Endothelial cell (in vitro differentiated cells): ENCODE measurements around the gene SEMA3E. TPM values are rescaled to one million over a fixed set of nuclear protein-coding genes. Genes with fewer than 3 reads are reported as not detected.

Source experiments
- DNase-seq: peaks from one replicate; pipeline ENCODE4 v3.0.0; 2021; ENCODE audit warnings: low spot score
- H3K27ac Mint-ChIP-seq: one replicate; pipeline ENCODE4 v1.8.0; 2021; ENCODE audit warnings: mixed read lengths, inconsistent platforms; ENCODE audit not compliant: unreplicated experiment
- H3K27me3 Mint-ChIP-seq: one replicate; pipeline ENCODE4 v1.8.0; 2021; ENCODE audit warnings: mild to moderate bottlenecking, moderate library complexity, mixed read lengths, inconsistent platforms; ENCODE audit not compliant: unreplicated experiment
- H3K36me3 Mint-ChIP-seq: one replicate; pipeline ENCODE4 v1.8.0; 2021; ENCODE audit warnings: mild to moderate bottlenecking, low read depth, mixed read lengths, inconsistent platforms; ENCODE audit not compliant: unreplicated experiment
- H3K4me1 Mint-ChIP-seq: one replicate; pipeline ENCODE4 v1.8.0; 2021; ENCODE audit warnings: mild to moderate bottlenecking, mixed read lengths, inconsistent platforms; ENCODE audit not compliant: unreplicated experiment
- H3K4me3 Mint-ChIP-seq: one replicate; pipeline ENCODE4 v1.8.0; 2021; ENCODE audit warnings: mild to moderate bottlenecking, mixed read lengths, inconsistent platforms; ENCODE audit not compliant: unreplicated experiment
- H3K9me3 Mint-ChIP-seq: one replicate; pipeline ENCODE4 v1.8.0; 2021; ENCODE audit warnings: mixed read lengths, inconsistent platforms; ENCODE audit not compliant: unreplicated experiment
- total RNA-seq: library from RNA; stranded (reverse); fragmentation: NEBNext Ultra II Directional; extraction: Animal tissue kit (Norgen Biotek cat#: 25700); gene quantifications from one replicate; pipeline ENCODE4 v1.2.1, GENCODE V29; 2021; ENCODE audit not compliant: unreplicated experiment
- TF ChIP-seq, protein P1 (sequence below): fragments of 200-600 bp; sonication (generic); IDR thresholded peaks from one replicate; pipeline ENCODE4 v1.5.0; 2021; ENCODE audit warnings: antibody characterized with exemption; ENCODE audit not compliant: unreplicated experiment

SEMA3E gene
- total RNA-seq, 1 donor from 2014 or later: 0.62 TPM

DNA sequence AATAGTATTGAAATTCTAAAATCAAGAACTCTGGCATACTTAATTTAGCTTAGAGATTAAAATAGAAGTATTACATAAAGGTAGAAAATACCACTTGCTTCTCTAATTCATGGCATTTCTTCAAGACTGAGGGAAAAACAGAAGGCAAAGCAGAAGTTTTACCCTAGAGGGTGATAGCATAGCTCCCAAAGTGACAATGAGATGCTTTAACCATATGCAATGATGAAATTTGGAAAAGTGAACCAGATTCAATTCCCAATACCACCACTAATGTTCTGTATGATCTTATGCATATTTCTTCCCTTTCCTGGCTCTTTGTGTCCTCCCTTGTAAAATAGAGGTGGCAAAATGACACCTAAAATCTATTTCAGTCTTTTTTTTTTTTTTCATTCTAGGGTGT lies 260.5 kb downstream of the SEMA3E start:
- no peaks in the 10 kb centered on the region for H3K36me3 Mint-ChIP-seq
- H3K9me3 Mint-ChIP-seq: no peaks in the 10 kb centered on the region
- DNase-seq: no peak
- TF ChIP-seq, protein P1, sequence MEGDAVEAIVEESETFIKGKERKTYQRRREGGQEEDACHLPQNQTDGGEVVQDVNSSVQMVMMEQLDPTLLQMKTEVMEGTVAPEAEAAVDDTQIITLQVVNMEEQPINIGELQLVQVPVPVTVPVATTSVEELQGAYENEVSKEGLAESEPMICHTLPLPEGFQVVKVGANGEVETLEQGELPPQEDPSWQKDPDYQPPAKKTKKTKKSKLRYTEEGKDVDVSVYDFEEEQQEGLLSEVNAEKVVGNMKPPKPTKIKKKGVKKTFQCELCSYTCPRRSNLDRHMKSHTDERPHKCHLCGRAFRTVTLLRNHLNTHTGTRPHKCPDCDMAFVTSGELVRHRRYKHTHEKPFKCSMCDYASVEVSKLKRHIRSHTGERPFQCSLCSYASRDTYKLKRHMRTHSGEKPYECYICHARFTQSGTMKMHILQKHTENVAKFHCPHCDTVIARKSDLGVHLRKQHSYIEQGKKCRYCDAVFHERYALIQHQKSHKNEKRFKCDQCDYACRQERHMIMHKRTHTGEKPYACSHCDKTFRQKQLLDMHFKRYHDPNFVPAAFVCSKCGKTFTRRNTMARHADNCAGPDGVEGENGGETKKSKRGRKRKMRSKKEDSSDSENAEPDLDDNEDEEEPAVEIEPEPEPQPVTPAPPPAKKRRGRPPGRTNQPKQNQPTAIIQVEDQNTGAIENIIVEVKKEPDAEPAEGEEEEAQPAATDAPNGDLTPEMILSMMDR: no peak
- no peaks in the 10 kb centered on the region for H3K4me1 Mint-ChIP-seq
- no peak overlapping the region for H3K4me3 Mint-ChIP-seq
- no peak overlapping the region for H3K27ac Mint-ChIP-seq
- no peaks in the 10 kb centered on the region for H3K27me3 Mint-ChIP-seq

DNA sequence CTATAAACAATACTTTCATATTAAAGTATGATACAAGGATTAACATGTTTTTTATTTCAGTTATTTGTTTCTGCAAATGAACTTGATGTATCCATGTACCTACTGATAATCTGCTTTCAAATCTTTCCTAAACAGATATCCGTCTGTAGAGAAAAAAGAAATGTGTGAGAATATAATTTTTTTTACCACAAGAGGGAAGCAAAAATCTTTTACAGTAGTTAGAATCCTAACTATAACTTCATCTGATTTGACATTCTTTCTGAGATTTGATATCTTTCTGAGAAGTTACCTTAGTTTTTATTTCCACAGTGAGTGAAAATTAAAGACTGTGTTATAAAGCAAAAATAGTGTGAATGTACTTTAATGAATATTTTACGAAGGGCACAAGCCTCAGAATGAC lies 282.3 kb downstream of the SEMA3E start:
- Mint-ChIP-seq H3K9me3 (no peaks in the 10 kb centered on the region), H3K4me3 (no peak overlapping the region), H3K27ac (no peak overlapping the region), H3K4me1 (peaks cover 2% of the 10 kb centered on the region), H3K27me3 (no peaks in the 10 kb centered on the region), H3K36me3 (no peaks in the 10 kb centered on the region)
- TF ChIP-seq, protein P1: peak; percentile 41
- no peak for DNase-seq

DNA sequence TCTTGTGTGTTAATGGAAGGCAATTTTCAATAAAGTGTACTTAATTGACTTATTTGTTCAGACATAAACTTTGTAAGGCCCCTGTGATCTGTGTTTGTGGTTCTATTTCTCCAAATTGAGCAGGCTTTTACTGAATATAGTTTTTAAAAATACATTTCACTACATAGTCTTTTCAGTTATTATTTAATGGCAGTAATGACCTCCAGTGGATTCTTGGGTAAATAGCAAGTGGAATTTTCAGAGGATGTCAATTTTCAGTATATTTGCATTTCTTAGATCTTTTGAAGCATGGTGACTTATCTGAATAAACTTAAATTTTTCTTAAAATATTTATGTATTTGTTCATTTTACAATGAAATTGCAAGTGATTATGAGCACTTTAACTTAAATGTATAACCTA lies 283.2 kb downstream of the SEMA3E start:
- Mint-ChIP-seq H3K27me3 (no peaks in the 10 kb centered on the region), H3K36me3 (no peaks in the 10 kb centered on the region), H3K9me3 (no peaks in the 10 kb centered on the region), H3K4me3 (no peak overlapping the region), H3K27ac (no peak overlapping the region), H3K4me1 (no peaks in the 10 kb centered on the region)
- no peak for DNase-seq
- TF ChIP-seq, protein P1: no peak

DNA sequence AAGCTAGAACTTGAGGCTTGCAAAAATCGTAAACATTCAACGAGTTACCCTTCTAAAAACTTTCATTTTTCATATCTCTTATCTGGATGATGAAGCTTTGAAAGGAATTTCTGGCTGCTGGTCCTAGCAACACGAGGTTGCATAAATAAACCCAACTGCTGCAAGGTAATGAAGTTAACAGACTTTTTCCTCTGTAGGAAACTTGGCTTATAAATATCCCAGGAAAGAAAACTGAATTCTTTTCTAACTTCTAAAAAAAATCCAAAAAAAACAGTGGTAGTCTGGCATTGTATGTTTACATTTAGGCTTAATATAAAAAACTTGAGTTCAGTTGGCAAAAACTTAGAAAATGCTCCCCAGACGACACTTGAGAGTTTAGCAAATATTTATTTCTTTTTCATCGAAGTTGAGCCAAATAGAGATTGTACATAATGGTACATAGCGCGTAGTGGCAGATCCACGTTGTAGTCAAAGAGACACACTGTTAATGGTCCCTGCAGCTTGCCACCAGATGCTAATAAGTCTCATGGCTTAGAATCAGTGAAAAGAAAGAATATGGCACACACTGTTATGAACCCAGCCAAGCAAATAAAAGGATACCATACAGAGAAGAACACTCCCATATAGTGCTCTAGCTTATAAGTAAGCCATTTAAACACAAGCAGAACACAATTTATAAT lies 285.9 kb downstream of the SEMA3E start:
- DNase-seq: no peak
- TF ChIP-seq, protein P1: no peak
- no peak overlapping the region for H3K27ac Mint-ChIP-seq
- H3K4me3 Mint-ChIP-seq: no peak overlapping the region
- no peaks in the 10 kb centered on the region for H3K4me1 Mint-ChIP-seq
- H3K27me3 Mint-ChIP-seq: no peaks in the 10 kb centered on the region
- H3K9me3 Mint-ChIP-seq: no peaks in the 10 kb centered on the region
- H3K36me3 Mint-ChIP-seq: no peaks in the 10 kb centered on the region

DNA sequence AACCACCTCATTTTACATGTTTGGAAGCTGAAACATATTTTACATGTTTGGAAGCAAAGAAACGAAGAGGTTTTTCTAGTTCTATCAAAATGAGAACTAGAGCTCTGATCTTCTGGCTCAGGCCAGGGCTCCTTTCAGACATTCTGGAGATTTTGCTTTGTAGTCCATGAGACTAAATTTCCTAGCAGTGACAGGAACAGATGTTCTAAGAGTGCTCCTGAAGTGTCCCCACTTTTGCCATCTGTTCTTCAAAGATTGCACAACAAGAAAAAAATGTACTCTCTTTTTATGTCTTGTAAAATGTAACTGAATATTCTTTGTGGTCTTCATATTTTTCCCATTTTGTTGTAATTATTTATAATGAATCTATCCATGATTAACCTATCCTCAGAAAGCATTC lies 289.8 kb downstream of the SEMA3E start:
- H3K4me3 Mint-ChIP-seq: no peak overlapping the region
- H3K36me3 Mint-ChIP-seq: no peaks in the 10 kb centered on the region
- H3K27ac Mint-ChIP-seq: no peak overlapping the region
- no peak for DNase-seq
- no peaks in the 10 kb centered on the region for H3K27me3 Mint-ChIP-seq
- TF ChIP-seq, protein P1: no peak
- H3K4me1 Mint-ChIP-seq: no peaks in the 10 kb centered on the region
- H3K9me3 Mint-ChIP-seq: no peaks in the 10 kb centered on the region
